GM18498 (cell line): ENCODE data around the gene TMEM35B.
A peak's percentile ranks its signal among the peaks of the same experiment; 100 is the strongest.

ENCODE experiments used
- ATAC-seq: cut with Tn5 transposase; IDR thresholded peaks from one replicate; pipeline ENCODE4 v1.9.1; 2021; ENCODE audit warnings: mild to moderate bottlenecking, moderate library complexity; ENCODE audit not compliant: unreplicated experiment

Gene TMEM35B

DNA sequence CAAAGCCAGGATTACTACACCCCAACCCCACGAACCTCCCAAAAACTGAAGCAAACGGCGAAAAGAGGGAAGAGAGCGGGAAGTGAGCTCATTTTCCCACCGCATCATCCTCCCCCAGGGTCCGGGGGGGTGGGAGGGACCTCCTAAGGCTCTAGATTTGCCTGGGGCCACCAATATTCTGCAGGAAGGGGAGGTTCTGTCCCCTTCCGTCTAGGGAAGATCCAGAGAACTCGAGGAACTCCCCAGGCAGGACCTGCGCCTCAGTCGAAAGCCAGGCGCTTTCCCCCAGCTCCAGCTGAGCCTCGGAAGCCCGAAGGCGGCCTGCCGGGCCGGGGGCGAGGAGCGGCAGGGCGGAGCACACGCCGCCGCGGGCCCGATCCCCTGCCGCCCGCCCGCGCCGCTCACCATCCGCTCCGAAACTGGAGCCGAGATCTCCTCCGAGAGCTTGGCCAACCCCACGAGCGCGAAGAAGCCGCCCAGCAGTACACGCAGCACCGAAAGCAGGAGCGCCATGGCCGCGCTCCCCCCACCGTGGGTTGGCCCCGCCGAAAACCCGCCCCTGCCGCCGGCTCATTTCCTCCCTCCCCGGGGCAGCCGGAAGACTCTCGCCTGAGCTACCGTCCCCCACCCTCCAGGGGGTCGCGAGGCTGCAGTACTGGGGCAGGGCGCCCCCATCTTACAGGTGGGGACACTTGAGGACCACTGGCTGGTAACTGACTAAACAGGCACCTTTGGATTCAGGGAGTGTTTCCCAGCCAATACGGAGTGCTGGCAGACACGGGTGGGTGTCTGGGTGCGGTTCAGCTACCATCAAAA, at the start of gene TMEM35B:
TMEM35B (minus strand) TSS at position 555 of the 816 bp plus-strand sequence; CDS start at position 513, 42 bp downstream.
- peak; percentile 86 for ATAC-seq

DNA sequence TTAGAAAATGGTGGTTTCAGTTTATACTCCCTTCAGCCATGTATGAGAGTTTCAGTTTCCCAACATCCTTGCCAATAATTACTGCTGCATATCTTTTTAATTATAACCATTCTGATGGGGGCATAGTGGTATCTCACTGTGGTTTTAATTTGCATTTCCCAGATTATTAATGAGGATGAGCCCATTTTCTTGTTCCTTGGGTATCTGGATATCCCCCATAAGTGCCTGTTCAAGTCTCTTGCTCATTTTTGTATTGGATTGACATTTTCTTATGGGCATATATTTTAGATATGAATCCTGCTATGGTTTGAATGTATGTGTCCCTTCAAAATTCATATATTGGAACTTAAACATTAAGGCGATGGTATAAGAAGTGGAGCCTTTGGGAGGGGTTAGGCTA, 48.2 kb upstream of the TMEM35B start:
- ATAC-seq, result no peak

DNA sequence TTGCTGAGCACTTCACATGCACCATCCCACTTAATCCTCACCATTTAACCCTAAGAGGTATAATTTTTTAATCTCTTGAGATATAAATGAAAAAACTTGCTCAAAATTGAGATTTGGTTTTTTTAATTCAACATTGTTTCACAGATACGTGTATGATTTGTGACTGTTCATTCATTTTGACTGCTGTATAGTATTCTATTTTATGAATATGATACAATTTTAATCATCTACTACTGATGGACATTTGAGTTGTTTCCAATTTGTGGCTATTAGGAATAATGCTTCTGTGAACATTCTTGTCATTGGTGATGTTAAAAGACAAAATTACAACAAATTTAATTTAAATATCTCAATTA, 47.2 kb upstream of the TMEM35B start:
- ATAC-seq, result no peak

DNA sequence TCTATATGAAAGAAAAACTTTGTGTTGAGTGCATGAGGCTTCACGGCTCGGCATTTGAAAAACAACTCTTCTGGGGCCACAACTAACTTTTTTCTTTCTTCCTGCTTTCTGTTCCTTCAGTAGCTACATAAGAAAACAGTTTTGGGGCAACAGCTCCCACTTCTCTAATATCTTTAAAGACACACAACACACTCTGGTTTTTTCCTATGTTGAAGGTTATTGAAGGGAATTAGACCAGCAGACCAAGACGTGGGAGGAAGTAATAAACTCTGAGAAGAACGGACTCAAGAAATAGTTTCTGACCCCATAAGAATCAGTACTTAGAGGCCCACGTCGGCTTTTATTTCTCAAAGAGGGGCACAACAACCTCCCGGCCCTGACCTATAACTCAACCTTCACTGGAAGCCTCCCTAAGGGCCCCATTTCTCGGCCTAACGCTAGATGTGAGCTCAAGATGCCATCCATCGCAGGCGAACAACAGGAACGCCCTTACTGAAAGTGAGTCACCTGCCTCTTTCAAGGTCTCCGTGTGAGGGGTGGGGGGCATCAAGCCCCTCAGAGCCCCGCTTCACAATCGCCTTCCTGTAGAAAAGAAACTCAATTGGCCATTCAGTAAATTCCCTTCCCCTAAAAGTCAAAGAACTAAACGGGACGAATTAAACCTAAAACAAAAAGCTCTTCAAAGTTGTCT, 45.8 kb upstream of the TMEM35B start:
- ATAC-seq, result no peak

DNA sequence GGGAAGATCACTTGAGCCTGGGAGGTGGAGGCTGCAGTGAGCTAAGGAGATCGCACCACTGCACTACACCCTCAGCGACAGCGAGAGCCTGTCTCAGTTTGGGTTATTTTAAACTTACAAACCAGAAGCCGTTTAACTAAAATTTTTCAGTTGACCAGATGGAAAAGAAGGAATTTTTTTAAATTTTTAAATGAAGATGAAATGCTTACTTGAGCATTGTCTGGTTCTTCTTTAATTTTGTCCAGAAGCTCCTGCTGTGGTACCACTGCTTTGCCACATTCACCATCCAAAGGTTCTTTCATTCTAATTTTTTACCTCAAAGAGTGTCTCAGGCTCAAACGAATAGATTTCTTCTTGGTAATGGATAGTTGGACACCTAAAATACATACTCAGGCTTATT, 45.2 kb upstream of the TMEM35B start:
- no peak for ATAC-seq

DNA sequence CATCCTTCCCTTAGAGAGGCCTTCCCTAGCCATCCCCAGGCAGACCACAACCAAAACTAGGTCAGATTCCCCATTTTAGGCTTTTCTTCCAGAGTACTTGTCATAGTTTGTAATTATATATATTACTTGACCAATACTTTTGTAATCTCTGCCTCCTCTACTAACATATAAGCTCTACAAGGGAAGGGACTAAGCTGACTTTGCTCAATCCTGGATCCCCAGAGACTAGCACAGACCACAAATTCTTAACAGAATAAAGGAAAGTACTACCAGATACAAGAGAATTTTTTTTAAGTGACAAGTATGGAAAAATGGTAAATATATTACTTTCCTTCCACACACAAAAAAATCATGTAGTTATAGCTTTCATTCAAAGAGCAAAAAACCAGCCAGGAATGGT, 44.6 kb upstream of the TMEM35B start:
- no peak for ATAC-seq

DNA sequence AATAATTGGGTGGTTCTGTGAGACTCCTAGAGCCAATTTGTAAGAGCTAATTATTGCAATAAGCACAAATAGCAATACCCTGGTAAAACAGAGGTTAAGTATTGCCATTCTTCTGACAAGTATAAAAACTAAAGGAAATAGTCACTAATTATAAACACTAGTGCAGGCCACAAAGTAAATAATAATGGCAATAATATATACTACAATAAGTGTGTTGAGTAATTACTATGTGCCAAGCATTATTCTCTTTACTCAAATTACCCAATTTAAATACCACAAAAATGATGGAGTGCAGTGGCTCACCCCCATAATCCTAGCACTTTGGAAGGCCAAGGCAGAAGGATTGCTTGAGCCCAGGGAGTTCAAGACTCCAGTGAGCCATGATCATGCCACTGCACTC, 31.3 kb upstream of the TMEM35B start:
- no peak for ATAC-seq

DNA sequence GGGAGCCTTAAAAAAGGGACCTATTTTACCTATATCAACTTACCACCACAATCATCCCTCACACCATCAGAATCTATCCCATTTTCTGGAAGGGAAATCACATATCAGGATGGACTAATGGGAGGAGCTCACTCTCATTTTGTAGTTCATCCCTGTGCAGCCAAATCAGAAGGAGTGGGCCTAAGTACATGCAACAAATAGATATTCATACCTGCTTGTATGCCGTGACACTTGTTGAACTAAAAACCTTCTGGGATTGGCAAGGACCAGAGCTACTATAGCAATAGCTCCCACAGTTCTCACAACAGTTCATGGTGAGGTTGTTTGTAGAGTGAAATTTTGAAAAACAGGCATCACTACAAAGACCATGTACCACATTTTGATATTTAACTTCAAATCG, 29.3 kb upstream of the TMEM35B start:
- ATAC-seq, result no peak

DNA sequence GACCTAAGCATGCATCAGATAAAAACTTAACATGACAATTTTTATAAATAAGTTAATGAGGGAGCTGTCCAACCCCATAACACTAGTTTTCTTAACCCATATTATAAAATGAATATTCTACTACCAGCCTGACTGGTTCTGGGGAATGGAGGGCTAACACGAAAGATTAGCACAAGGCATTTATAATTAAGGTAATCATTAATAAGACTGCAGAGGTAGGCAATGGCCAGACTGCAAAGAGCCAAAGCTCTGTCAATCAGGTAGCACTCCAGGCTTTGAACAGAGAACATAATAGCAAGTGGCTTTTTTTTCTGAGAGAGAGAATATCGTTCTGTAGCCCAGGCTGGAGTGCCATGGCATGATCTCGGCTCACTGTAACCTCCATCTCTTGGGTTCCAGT, 20.6 kb upstream of the TMEM35B start:
- ATAC-seq, result no peak

DNA sequence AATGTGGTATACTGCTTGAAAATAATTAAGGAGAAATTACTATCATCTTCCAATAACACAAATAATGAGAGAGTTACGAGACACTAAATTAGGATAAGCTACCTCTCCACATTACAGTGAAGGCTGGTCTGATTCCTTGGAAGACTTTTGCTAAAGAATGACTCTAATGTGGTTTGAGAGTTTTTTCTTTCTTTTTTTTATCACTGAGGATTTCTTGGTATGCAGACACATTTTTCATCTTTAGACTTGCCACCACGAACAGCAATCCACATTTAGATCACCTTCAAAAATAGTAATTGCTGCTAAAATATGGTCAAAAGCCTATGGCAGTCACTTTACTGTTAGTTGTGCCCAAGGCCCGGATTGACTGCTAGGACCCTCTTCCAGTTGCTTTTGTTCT, 16.6 kb upstream of the TMEM35B start:
- ATAC-seq, result no peak

DNA sequence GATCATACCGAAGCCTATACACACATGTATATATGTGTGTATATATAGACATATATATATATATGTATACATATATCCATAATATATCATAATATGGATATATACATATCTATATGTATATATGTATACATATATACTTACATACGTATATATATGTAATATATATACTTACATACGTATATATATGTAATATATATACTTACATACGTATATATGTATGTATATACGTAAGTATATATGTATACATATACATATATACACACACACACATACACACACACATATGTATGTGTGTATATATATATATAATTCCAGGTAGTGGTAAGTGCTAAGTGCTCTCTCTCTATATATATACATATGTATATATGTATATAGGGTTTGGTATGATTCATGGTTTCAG, 9.7 kb upstream of the TMEM35B start:
- ATAC-seq, result no peak

DNA sequence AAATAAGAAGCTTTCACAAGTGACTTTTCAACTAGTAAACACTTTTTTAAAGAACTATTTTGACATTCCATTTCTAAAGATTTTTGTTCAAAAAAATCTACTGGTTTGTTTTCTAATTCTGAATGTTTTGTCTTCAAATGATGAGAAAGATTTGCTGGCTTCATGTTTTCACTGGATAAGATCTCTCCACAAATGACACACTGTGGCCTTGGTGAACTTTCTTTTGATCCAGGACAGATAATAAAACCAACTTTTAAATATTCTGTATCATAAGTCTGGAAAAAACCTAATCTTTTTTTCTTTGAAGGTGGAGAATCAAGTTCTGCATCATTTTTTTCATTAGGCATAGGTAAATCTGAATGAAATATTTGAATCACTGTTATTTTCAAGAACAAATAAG, 3.4 kb upstream of the TMEM35B start:
- ATAC-seq, result no peak

DNA sequence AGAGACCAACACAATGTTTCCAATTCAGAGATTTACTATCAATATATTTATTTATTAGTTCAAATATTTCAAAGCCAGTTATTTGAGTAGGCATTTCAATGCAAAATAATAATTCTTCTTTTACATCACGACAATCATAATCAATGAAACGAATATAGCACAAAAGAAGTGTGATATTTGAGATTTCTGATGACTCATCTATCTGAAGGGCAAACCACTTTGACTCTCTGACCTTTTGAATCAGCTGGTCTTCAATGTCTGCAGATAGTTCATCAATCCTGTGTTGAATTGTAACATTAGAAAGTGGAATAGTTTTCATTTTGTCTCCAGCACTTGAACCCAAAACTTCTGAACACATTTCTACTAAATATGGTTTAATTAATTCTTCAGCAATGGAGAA, 3.0 kb upstream of the TMEM35B start:
- ATAC-seq, result no peak

DNA sequence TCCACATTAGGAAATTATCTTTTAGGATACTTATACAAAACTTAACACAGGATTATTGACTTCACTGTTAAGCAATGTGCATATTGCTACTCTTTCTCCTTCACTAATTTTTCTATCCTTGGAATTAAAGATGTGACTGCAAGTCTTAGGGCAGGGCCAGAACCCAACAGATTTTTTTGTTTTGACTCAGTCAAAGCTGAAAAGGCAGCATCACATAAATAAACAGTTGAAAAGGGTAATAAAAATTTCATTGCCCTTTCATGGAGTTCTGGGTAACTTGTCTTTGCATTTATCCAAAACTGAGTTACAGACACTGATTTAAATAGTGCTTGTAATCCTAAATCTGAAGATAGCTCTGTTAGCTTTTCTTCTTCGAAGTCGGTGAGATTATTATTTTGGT, 1.9 kb upstream of the TMEM35B start:
- no peak for ATAC-seq

DNA sequence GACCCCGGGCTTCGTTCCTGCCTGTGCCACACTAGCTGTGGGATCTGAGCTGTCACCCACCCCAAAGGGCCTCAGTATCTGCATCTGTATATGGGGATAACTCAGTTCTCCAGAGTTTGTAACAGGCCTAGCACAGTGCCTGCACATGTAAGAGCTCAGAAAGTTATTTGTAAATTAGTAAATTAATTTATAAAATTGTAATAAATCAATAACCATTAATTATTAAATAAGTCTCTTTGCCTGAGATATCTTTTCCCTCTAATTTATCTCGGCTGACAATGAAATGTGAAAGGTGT, 410 bp upstream of the TMEM35B start:
- ATAC-seq, result peak; percentile 20

DNA sequence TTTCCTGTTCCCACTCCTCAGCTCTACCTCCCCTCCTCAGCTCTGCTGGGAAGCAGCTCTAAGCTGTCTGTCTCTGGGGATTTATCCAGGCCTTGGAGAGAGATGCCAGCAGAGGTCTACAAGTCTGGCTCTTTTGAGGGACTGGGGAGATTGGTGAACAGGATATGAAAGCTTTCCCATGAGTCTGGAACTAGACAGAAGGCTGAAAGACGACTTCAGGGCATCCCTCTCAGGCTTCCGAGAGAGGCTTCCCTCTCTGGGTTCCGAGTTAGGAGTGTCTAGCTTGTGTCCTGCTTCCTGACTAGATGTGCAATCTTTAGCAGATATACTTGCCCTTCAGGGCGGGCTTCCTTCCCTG, 733 bp downstream of the TMEM35B start:
- peak; percentile 8 for ATAC-seq

DNA sequence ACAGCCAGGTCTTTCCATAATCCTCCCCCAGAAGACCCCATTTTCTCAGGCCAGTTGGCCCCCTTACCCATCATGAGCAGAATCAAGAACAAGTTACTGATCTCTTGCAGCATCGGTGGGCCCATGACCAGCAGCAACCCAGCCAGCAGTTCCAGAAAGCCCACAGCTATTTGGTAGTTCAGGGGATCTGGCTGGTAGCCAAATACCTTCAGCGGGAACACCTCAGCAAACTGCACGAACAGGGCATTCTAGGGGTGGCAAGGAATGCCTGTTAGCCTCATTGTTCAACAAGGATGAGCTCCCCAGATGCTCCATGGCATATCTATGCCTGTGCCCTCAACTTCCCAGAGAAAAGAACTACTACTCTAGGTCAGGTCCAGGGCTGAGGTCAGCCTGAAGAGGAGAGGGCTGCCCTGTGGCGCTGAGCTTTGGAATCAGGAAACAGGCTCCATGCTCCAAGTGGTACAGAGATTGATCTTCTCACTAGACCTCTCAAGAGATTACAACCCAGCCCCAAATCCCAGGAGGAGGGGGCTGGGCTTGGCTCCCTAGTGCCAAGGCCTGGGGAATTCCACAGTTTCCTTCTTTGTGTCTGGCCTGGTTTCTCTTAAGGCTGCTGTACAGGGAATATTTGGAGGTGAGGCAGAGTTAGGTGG, 1.3 kb downstream of the TMEM35B start:
- ATAC-seq, result no peak

DNA sequence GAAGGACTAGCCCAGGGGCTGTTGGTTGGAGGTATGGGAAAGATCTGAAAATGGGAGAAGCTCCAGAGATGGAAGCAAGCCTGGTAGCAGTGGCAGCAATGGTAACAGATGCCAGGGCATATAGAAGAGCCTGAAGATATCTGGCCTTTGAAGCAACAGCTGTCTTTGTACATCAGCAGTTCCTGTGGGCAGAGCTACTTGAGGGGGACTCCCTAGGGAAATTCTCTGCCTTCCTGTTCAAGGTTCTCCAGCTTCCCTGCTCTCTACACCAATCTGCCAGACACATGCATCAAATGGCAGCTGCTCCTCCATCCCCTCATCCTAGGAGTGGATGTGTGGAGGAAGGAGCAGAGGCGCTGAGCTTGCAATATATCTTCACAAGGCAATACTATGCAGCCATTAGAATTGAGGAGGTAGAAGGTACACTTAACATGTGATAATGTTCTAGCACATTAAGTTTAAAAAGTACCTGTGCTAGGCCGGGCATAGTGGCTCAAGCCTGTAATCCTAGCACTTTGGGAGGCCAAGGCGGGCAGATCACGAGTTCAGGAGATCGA, 2.2 kb downstream of the TMEM35B start:
- no peak for ATAC-seq

DNA sequence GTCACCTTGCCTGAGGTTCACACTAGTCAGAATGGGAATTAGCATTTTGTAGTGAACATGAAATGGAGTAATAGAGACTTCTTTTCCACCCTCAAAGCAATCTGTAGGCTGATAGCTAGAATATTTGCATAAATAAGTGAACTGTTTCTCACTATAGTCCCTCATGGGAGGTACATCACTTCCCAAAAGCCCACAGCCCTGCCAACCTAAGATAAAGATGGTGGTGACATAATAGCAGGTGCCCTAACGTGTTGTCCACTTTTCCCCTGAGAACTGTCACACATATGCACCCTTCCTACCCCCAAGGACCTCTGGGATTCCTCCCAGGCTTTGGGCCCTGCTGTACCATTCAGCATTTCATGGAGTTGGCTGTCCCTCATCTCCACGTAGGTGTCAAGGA, 4.4 kb downstream of the TMEM35B start:
- ATAC-seq, result no peak

DNA sequence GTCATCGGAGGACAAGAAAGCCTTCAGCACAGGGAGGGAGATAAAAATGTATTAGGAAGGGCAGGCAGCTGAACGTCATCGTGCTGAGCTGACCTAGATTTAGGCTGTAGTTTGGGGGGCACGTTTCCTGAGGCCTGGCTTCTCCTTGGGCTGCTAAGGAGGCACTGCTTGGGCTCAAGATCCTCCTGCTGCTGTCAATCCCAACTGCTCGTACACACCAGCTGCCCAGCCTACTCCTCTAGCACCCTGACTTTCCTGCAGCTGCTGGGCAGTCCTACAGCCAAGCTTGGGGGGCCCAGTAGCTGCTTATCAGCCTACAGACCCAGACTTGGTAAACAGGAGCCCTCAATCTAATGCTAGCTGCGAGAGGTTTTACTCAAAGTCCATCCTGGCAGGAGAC, 6.2 kb downstream of the TMEM35B start:
- no peak for ATAC-seq

DNA sequence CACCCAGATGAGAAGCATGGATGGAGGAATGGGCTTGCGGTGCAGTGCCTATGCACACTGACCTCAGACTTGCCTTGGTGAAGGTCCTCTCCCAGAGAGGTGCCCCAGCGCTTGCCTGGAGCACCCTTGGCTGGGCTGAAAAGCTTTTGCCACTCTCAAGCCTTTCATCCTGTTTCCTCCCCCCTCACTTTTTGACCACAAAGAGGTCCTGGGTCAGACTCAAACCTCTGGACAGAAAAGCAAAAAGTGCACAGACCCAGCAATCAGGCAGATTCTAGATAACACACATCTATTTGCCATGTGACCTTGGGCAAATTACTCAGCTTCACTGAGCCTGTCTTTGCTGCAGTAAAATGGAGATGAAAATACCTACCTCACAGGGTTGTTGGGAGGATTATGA, 7.3 kb downstream of the TMEM35B start:
- no peak for ATAC-seq

DNA sequence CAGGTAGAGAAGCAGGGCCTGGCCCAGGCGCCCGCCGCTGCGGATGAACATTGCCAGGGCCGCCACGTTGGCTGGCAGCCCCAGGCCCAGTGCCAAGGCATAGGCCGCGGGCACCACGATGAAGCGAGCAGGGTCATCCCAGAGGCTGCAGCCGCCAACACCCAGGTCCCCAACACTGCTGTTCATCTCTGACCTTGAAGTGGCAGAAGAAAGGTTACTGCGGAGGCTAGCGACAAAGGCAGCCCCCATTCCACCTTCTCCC, 8.0 kb downstream of the TMEM35B start:
- no peak for ATAC-seq
